B cell (primary cell): Measurements from ENCODE around the gene CBX2. TPM values are rescaled to one million over a fixed set of nuclear protein-coding genes. Genes with fewer than 3 reads are reported as not detected.

Source experiments
- ATAC-seq: fragments of 200-7000 bp; cut with Tn5 transposase; one replicate; pipeline ENCODE4 v1.10.0; 2021; ENCODE audit warnings: low read depth, mild to moderate bottlenecking, moderate number of reproducible peaks, moderate library complexity
- CTCF ChIA-PET: fragments of 350-600 bp; sonication (Branson Sonifier 250); formaldehyde crosslinking; loops from one replicate; lab custom pipeline; 2021; ENCODE audit warnings: antibody characterized with exemption, inconsistent platforms; lab: Charles Lee
- POLR2A ChIA-PET: fragments of 350-600 bp; sonication (Branson Sonifier 250); formaldehyde crosslinking; loops from one replicate; lab custom pipeline; 2021; ENCODE audit warnings: antibody characterized with exemption; lab: Charles Lee
- DNase-seq: peaks from one replicate; pipeline ENCODE4 v3.0.0; 2013
- H2AFZ ChIP-seq: 2 replicates; pipeline ENCODE4 v1.6.1; 2012; ENCODE audit warnings: mild to moderate bottlenecking, low read depth, low read length; ENCODE audit not compliant: insufficient read depth, poor library complexity, severe bottlenecking
- H3K27ac ChIP-seq, 2 donors: 1 replicate in 1 of 2; 2 replicates in 1 of 2; pipeline ENCODE4 v1.5.1; 2012 to 2013; ENCODE audit warnings: low read length in 2 of 2, mild to moderate bottlenecking in 2 of 2, moderate library complexity in 1 of 2
- H3K27me3 ChIP-seq, 4 experiments: fragments of 200-600 bp in 1 of 4; sonication (generic) in 1 of 4; replicated peaks in 1 of 4; 1 replicate in 2 of 4; 2 replicates in 2 of 4; pipeline versions ENCODE4 v1.6.1 to v1.7.0; 2013 to 2016; ENCODE audit warnings: low read length in 3 of 4, mild to moderate bottlenecking in 2 of 4, mixed read lengths in 1 of 4, moderate library complexity in 1 of 4; ENCODE audit not compliant: insufficient read depth in 4 of 4, control insufficient read depth in 3 of 4; ENCODE audit errors: control extremely low read depth in 1 of 4
- H3K36me3 ChIP-seq, 2 experiments: replicated peaks in 1 of 2; 1 replicate in 1 of 2; 2 replicates in 1 of 2; pipeline versions ENCODE4 v1.6.1 to v1.7.1; 2013; ENCODE audit warnings: low read length in 1 of 2; ENCODE audit not compliant: insufficient read depth in 2 of 2, control insufficient read depth in 1 of 2; ENCODE audit errors: control extremely low read depth in 1 of 2, extremely low read depth in 1 of 2
- H3K4me1 ChIP-seq, 2 donors: fragments of 200-600 bp in 1 of 2; sonication (generic) in 1 of 2; 1 replicate in 1 of 2; 2 replicates in 1 of 2; pipeline versions ENCODE4 v1.5.1 to v1.6.1; 2013 to 2017; ENCODE audit warnings: low read length in 2 of 2; ENCODE audit not compliant: control insufficient read depth in 2 of 2, insufficient read depth in 2 of 2
- H3K4me2 ChIP-seq: replicated peaks from 2 replicates; pipeline ENCODE3; 2012; ENCODE audit warnings: mild to moderate bottlenecking, low read depth, low read length; ENCODE audit not compliant: poor library complexity, severe bottlenecking
- H3K4me3 ChIP-seq, 5 experiments: fragments of 200-600 bp in 1 of 5; sonication (generic) in 1 of 5; 1 replicate in 3 of 5; 2 replicates in 2 of 5; pipeline versions ENCODE4 v1.5.1 to v1.7.0; 2011 to 2016; ENCODE audit warnings: low read length in 4 of 5, mild to moderate bottlenecking in 4 of 5, low read depth in 2 of 5, control low read depth in 1 of 5, moderate library complexity in 1 of 5; ENCODE audit not compliant: insufficient read depth in 1 of 5; ENCODE audit errors: control extremely low read depth in 1 of 5, extremely low read depth in 1 of 5
- H3K79me2 ChIP-seq: fragments of 200-600 bp; sonication (generic); one replicate; pipeline ENCODE4 v1.6.0; 2016; ENCODE audit warnings: low read length; ENCODE audit not compliant: control insufficient read depth, insufficient read depth
- H3K9ac ChIP-seq: fragments of 200-600 bp; sonication (generic); 2 replicates; pipeline ENCODE4 v1.6.1; 2017; ENCODE audit warnings: mild to moderate bottlenecking, low read length, moderate library complexity
- H3K9me3 ChIP-seq, 3 donors: one replicate each; pipeline versions ENCODE4 v1.6.1 to v1.7.1; 2013; ENCODE audit warnings: low read length in 2 of 3; ENCODE audit not compliant: control insufficient read depth in 2 of 3, insufficient read depth in 1 of 3; ENCODE audit errors: control extremely low read depth in 1 of 3
- H4K20me1 ChIP-seq: 2 replicates; pipeline ENCODE4 v1.6.0; 2012; ENCODE audit warnings: mild to moderate bottlenecking, low read length; ENCODE audit not compliant: insufficient read depth, control insufficient read depth, poor library complexity, severe bottlenecking
- H3K27ac Mint-ChIP-seq: one replicate; pipeline ENCODE4 v1.8.0; 2021; ENCODE audit warnings: mixed read lengths
- H3K27me3 Mint-ChIP-seq: one replicate; pipeline ENCODE4 v1.8.0; 2021; ENCODE audit warnings: mixed read lengths
- H3K4me1 Mint-ChIP-seq: one replicate; pipeline ENCODE4 v1.8.0; 2021; ENCODE audit warnings: mixed read lengths
- H3K4me3 Mint-ChIP-seq: one replicate; pipeline ENCODE4 v1.8.0; 2021; ENCODE audit warnings: mixed read lengths
- H3K9me3 Mint-ChIP-seq: one replicate; pipeline ENCODE4 v1.8.0; 2022; ENCODE audit warnings: mixed read lengths; ENCODE audit not compliant: insufficient read depth
- WGBS: methylation state at CpG from one replicate; pipeline ENCODE4 v1.1.5; 2013; ENCODE audit warnings: missing lambda C conversion rate; ENCODE audit not compliant: insufficient coverage; 5-methylcytosine and 5-hydroxymethylcytosine counted together
- intact Hi-C: fragments of 100-400 bp; cut with micrococcal nuclease; formaldehyde crosslinking; loops from one replicate; pipeline ENCODE4 v1.10.0; 2022
- polyA plus RNA-seq: library from polyadenylated mRNA; depleted of rRNA; stranded (reverse); fragments of >200 nt; gene quantifications from 2 replicates; pipeline ENCODE4 v1.2.3, GENCODE V29; 2012
- total RNA-seq, 2 donors: library from RNA; stranded (reverse); fragments of 120-200 nt in 1 of 2; gene quantifications; 1 replicate in 1 of 2; 2 replicates in 1 of 2; pipeline versions ENCODE4 v1.2.3 to v1.2.4, GENCODE V29; 2013 to 2022
- TF ChIP-seq, protein P1 (sequence below): fragments of 200-600 bp; IDR thresholded peaks from one replicate; pipeline ENCODE4 v1.8.0; 2022; ENCODE audit warnings: antibody characterized with exemption, mild to moderate bottlenecking

The CBX2 gene
- total and polyA plus RNA-seq, 2 donors (not counting 1 experiment from before 2014, with no cell fraction given), result 0.10 to 0.47 TPM

DNA sequence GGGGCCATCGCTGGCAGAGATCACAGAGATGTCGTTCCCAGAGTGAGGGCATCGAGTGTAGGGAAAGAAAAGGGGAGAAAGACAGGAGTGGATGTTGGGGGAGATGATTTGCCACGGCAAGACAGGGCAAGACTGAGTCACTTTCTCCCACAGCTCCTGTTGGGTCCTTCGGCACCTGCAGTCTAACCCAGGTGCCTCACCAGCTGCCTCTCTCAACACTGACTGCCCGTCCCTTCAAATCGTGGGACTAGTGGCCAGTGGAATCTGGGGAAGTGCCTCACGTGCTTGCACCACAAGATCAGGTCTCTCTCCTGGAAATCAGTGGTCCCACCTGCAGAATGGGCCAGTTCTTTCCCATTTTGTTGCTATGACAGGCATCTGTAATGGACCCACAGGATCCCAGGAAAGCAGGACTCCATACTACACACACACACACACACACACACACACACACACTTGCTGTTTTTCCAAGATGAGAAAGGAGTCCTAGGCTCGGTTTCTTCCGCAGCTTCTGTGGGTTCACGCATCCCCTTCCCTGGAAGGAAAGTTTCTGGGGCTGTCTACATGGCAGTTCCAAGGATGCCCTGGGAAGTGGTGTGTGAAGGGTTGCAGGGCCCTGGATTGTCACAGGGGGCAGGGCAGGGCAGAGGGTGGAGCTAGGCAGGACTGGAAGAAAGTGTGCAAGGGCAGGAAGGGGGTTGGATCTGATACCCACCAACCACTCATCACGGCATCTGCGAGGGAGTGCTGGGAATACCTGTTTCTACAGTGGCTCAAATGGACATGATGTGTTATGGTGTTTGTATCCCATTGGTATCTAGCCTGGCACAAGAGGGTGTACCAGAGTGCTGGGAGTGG lies 29.1 kb downstream of the CBX2 start:
- peak overlapping the region; percentile 56 for H3K27ac Mint-ChIP-seq
- Histone ChIP-seq H3K36me3 (no peaks in the 10 kb centered on the region), H3K79me2 (no peaks in the 10 kb centered on the region), H3K9ac (no peak overlapping the region), H3K4me2 (no peak overlapping the region), H2AFZ (no peak overlapping the region), H3K27me3 (peaks cover 0 to 96% (median 76%) of the 10 kb centered on the region in 4 experiments), H3K4me3 (no peak overlapping the region), H3K4me1 (peaks cover 46 to 83% of the 10 kb centered on the region in 2 donors), H3K9me3 (peaks cover 0 to 96% (median 12%) of the 10 kb centered on the region in 3 donors), H4K20me1 (peaks cover 46% of the 10 kb centered on the region), H3K27ac (no peak overlapping the region)
- peaks cover 54% of the 10 kb centered on the region for H3K27me3 Mint-ChIP-seq
- CTCF ChIA-PET, result interaction anchor here (1.0 to 2.0 kb wide), 5 partner anchors 14 to 36 kb away, joined by 3 to 7 read pairs (median 3); no protein-coding TSS in a partner anchor
- intact Hi-C loops, result no loop called here
- H3K4me3 Mint-ChIP-seq, result no peak overlapping the region
- WGBS, result 18% methylated on average over 10 of the region's 13 CpGs
- H3K9me3 Mint-ChIP-seq, result peaks cover 3% of the 10 kb centered on the region
- DNase-seq, result peak; percentile 20
- no peak for ATAC-seq
- TF ChIP-seq, protein P1, sequence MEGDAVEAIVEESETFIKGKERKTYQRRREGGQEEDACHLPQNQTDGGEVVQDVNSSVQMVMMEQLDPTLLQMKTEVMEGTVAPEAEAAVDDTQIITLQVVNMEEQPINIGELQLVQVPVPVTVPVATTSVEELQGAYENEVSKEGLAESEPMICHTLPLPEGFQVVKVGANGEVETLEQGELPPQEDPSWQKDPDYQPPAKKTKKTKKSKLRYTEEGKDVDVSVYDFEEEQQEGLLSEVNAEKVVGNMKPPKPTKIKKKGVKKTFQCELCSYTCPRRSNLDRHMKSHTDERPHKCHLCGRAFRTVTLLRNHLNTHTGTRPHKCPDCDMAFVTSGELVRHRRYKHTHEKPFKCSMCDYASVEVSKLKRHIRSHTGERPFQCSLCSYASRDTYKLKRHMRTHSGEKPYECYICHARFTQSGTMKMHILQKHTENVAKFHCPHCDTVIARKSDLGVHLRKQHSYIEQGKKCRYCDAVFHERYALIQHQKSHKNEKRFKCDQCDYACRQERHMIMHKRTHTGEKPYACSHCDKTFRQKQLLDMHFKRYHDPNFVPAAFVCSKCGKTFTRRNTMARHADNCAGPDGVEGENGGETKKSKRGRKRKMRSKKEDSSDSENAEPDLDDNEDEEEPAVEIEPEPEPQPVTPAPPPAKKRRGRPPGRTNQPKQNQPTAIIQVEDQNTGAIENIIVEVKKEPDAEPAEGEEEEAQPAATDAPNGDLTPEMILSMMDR, result no peak
- POLR2A ChIA-PET, result interaction anchor here (0.6 to 1.1 kb wide), 3 partner anchors 32 to 456 kb away, joined by 3 read pairs; partner anchors contain the start of gene CBX4
- H3K4me1 Mint-ChIP-seq, result peaks cover 29% of the 10 kb centered on the region
